ENCODE measurements around the gene LRRC9.
"Not testable (repeated sequence)": the region's sequence is repeated elsewhere in the genome, so short reads cannot be mapped to it uniquely, and the experiment has no call there.

Gene LRRC9

DNA sequence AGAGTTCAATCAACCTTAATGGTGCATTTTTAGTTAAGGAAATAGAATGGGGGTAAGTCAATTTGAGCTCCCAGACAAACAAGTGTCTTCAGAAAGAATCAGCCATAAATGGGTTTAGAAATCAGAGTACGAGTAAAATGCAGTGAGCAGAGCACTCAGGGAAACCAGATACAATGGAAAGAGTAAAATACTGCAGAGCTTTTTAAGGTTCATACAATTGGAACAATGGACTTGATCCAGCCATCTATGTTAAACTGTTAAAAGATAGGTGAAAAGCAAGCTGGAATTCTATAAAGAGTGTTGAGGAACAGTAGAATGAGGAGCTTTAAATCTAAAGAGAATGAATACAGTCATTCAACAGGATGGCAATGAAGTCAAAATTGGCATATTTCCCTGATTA lies 147.9 kb downstream of the LRRC9 start:
- no peak for DNase-seq

DNA sequence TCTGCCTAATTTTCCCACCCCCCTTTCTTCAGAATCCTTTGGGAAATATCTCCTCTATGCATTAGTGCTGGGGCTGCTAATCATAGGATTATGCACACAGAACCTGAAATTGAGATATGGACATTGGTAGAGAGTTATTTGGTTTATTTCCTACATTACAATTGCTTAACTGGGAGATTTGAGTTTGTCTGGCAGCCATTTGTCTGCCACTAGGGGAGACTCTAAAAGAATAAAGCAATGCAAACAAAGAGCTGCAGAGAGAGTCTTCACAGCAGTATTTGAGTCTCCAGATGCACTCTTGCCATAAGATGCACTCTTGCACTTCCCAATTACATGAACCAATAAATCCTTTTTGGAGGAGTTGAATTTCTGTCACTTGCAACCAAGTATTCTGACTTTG lies 159.8 kb downstream of the LRRC9 start:
- DNase-seq: no peak

DNA sequence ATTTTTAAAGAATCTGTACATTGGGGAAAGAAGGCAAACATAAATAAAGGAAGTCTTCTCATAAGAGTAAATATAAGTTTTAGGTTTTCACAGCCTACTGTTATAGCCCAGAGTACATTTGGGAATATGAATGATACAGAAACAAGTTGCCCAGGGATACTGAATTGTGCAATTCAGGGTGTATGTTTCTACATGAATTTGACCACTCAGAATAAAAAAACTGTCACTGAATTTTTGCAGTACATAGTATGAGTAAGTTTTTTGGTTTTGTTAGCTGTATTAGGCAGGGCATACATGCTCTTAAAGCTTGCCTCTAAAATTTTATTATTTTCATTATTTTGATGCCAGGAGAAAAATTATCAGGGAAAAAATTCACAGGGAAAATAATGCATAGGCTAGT lies 165.1 kb downstream of the LRRC9 start:
- no peak for DNase-seq

DNA sequence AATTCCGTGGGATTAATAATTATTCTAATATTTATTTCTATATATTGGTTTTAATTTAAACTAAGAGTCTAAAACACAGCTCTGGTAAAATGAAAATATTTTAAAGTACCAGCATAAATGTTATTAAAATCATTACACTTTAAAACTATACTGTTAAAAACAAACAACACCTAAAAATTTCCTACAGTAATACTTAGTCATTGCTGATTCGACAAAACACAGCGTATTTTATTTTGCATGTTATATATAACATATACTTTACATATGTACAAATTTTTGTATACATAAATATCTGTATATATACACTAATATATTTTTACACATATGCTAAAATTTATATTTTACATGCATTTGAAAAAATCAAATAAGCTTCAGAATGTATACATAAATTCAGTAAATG lies 165.7 kb downstream of the LRRC9 start:
- no peak for DNase-seq

DNA sequence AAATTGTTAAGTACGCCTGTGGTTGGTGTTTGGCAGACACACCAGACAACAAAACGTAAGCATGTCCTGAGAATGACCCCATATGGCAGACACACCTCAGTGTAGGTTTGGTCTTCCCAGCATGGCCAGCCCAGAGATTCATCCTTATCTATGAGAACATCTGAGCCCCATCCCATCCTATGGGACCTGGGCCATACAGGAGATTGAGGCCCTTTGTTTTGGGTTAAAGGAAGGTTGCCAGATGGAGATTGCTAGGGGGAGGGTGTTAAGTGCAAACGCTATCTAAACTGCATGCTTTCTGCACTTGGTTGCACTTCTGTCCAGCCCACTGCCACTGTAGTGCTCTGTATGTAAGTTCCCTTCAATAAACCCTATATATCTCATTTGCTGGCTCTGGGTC lies 167.7 kb downstream of the LRRC9 start:
- DNase-seq: no peak

DNA sequence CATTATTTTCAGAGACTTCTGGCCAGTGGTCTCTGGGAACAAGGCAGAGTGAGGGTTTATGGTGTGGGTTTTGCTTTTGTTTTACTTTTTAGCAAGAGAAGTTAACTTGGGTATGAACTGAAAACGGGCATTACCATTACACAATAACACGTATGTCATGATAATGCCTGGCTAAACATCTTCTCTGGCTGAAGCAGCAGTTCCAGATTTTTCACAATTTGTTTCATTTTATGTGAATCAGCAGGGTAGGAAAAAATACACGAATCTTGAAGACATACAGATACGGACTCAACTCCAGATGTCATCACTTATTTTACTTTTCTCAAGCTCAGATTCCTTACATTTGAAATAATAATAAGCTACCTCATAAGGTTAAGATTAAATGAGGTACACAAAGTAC lies 169.3 kb downstream of the LRRC9 start:
- DNase-seq: no peak

DNA sequence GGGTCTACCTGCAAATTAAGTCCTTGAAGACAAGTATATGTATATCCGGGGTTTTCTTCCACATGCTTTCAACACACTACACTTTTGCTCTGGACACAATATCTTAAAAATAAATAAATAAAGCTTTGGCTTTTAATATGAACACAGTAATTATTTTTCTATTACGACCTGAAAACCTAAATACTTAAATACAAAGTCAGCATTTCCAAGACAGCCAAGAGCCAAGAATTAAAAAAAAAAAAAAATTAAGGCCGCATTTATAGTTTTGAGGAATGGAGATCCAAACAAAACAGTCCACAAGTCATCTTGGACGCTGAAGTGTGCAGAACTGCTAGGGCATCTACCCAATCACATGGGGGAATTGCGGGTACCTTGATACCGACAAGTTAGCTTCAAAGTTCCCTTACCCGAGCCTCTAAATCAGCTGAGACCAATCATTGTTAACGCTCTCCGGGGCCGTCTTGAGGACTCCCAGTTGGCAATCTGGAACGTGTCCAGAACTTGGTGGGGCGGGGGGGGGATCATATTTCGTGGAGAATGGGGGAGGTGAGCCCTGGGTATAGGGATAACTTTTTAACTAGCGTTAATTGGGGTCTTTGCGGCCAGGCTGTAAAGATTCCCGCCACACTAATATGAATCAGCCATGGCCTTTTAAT lies 171.0 kb downstream of the LRRC9 start:
- DNase-seq: no peak

DNA sequence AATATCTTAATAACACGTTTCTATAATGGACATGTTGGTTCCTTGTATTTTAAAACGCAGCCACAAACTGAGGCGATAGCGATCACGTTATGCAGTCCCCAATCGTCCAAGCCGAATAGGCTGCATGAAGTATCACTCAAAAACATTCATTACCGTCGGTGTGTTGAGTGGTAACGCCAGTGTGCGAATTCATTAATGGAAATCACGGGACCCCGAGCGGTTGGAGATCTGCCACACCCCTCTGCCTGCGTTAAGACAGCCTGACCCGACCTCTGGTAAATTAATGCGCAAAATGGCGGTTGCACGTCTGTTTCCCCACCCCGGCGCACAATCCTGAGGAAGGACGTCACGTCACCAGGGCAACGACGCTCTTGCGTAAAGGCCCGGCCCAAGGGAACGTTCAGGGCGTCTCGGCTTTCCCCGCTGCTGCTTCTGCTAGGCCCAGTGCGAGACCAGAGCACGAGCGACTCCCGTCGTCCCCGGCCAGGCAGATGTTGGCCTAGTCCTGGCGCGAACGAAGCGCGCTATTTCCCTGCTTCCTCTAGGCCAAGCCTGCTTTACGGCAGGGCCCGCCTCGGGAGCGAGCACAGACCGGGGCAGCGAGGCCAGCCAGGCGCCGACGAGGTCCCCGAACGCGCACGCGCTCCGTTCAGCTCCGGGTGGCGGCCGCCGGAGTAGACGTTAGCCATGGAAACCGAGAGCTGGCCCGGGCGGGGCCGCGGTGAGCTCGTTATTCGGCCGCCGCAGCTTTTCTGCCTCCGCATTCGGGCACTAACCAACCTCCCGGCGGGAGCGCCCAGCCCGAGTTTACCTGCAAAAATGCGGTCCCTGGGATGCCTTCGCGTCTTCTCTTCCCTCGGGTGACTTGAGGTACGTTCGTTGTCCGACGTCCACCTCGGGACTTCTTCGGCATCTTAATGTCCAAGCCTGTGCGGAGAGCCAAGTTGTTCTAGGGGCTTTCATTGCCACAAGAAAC lies 171.9 kb downstream of the LRRC9 start, which contains the start of gene PCNX4:
PCNX4 (plus strand) TSS at position 374 of the 976 bp plus-strand sequence. CDS start 15,716 bp downstream, outside the sequence.
- DNase-seq: peak; percentile 91

DNA sequence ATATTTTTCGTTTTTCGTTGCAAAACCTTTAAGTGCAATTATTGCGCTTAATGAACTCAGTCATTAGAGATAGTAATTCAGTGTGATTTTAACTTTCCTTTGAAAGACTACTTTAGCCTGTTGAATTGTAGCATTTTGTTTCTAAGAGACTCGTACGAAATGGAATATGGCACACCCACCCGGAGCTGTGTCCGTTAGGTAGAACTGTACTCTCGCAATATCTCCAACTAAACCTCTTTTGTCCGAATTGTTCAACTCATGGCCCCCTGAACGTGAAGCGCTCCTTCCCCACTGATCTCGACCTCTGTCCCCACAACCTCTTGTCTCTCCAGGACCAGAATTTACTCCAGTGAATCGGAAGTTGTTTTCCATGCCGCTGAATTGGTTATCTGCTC lies 172.6 kb downstream of the LRRC9 start:
- no peak for DNase-seq

DNA sequence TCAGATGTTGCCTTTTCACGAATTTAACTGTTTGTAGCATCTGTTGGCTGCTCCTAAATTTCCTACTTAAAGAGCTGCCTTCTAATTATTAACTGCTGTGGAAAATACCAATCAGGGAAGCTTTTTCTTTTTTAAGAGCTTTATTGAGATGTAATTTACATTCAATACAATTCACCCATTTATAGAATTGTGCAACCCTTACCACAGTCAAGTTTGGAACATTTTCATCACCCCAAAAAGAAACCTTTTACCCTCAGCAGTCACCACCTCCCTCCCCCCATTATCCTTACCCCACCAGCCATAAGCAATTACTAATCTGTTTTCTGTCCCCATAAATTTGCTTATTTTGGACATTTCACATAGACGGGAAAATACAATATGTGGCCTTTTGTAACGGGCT lies 173.1 kb downstream of the LRRC9 start:
- no peak for DNase-seq

DNA sequence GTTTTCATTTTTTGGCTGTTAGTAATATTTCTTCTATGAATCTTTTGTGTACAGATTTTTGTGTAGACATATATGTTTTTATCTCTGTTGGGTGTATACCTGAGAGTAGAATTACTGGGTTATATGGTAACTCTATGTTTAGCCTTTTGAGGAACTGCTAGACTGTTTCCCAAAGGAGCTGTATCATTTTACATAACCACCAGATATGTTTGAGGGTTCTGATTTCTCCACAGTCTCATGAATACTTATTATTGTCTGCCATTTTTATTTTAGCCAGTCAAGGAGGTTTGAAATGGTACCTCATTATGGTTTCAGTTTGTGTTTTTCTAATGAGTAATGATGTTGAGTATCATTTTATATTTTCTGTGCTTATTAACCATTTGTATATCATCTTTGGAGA lies 173.7 kb downstream of the LRRC9 start:
- DNase-seq: no peak

DNA sequence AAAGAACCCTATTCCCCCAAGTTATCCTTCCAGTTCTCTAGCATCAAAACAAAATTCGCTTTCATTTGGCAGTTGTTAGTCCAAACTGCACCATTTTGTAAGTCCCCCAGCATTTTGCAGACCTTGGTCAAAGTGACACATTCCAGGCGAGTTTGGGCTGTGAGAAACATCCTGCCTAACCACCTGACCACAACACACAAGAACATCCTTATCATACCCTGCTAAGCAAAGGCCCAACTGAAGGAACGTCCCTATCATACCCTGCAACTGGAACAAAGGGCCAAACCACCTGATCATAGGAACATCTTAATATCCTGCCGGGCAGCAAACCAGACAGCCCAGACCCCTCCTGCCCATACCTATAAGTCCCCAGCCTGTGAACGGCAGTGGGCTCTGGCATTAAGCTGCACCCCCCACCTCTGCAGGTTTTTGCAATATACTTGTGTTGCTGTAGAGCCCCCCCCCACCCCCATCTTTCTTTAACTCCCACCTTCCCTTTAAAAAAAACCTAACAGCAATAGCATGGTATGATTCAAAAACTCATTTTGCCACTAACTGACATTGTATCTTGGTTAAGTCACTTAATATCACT lies 174.5 kb downstream of the LRRC9 start:
- no peak for DNase-seq

DNA sequence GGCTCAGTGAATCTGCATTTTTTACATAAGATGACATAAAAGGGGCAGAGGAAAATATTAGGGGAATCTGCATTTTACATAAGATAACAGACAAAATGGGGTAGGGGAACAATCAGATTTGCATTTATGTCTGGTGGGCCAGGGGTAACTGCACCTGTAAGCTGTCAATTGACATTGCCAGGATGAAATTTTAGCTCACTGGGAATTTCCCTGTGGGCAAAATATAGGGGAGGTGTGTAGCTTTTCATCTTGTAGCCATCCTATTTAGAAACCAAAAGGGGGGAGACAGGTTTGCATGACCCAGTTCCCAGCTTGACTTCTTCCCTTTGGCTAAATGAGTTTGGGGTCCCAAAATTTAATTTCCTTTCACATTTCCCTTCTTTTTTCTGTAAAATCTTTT lies 175.3 kb downstream of the LRRC9 start:
- DNase-seq: no peak

DNA sequence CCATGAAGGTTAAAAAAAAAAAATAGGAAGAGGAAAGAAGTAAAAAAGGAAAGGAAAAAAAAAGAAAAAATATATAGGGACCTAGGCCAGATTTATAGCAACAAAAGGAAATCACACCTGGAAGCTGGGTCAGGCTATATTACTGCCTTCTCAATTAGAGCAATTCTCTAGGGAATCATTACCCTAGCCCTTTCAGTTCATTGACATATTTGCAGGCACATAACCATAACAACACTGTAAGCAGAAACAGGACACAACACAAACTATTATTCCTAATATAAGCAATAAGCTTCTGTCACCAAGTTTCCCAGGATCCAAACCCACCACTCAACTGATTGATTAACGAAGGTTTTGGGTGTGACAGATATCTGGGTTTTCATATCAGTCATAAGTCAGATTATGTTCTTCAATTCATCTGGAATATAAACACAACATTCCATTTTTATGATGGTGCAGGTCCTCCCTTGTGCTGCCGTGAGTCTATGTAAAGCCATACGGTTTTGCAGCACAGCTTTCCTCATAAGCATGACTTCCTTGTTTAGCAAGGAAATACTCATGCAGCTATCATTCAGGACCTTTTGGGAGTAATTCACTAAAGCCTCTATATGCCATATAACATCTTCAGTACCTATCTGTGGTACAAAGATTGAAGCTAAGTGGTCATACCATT lies 176.0 kb downstream of the LRRC9 start:
- no peak for DNase-seq

DNA sequence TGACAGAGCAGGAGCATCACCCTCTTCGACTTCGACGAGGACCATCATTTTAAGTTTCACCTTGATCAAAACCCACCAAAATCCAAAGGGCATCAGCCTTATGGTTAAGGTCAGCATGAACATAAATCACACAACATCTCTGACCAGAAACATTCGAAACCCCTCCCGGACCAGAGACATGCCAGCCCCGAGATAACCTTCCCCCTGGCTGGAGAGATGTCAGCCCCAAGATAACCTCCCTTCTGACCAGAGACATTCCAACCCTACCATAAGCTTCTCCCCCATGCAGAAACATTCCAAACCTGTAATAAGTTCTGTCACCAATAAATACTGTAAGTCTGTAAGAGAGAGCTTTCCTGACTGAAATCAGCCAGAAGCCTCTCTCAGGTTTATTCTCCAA lies 178.0 kb downstream of the LRRC9 start:
- DNase-seq: no peak

DNA sequence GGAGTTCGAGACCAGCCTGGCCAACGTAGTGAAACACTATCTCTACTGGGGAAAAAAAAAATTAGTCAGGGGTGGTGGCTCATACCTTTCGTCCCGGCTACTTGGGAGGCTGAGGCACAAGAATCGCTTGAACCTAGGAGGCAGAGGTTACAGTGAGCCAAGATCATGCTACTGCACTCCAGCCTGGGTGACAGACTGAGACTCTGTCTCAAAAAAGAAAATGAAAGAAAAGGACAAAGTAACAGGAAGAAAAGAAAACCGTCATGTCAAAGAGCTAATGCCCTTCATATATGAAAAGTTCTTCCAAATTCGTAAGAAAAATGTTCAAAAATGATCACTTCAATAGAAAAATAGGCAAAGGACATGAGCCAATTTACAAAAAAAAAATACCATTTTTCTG lies 179.9 kb downstream of the LRRC9 start:
- not testable (repeated sequence) for DNase-seq

DNA sequence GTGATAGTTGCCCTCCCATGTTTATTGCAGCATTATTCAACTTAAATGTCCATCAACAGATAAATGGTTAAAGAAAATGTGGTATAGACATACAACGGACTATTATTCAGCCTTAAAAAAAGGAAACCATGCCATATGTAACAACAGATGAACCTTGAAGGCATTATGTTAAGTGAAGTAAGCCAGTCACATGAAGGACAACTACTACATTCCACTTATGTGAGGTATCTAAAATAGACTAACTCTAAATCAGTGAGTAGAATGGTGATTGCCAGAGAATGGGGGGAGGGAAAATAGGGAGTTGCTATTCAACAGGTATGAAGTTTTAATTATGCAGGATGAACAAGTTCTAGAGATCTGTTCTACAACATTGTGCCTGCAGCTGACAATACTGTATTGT lies 181.8 kb downstream of the LRRC9 start:
- DNase-seq: no peak

DNA sequence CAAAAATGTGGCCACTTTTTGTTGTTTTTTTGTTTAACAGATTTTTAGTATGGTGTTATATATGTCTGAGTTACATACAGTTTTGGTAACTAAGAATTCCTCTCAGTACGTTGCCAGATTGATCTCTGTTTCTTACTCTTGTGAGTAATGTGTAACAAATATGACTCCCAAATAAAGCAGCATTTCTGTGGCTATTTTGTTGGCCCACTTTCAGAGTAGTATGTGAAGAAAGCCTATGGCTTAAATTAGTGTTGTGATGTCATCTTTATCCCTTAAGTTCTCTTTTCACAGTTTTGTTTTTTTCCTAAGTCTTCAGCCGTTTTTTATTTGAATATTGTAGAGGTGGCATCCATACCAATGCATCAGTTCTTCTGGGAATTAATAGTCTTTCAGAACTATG lies 182.4 kb downstream of the LRRC9 start:
- DNase-seq: no peak

DNA sequence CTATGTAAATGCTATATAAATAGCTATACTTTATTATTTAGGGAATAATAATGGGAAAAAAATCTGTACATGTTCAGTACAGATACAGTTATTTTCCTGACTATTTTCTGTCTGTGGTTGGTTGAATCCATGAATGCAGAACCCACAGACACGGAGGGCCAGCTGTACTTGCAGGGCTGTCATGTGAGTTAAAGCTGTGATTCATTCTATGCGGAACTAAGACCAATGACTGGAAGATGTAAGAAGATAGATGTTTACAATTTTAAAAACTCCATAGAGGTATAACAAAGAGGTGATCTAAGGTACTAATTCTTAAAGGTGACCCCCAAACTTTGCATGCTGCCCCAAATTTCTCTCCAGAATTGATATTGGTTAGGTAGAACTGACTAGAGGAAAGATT lies 186.4 kb downstream of the LRRC9 start:
- no peak for DNase-seq

DNA sequence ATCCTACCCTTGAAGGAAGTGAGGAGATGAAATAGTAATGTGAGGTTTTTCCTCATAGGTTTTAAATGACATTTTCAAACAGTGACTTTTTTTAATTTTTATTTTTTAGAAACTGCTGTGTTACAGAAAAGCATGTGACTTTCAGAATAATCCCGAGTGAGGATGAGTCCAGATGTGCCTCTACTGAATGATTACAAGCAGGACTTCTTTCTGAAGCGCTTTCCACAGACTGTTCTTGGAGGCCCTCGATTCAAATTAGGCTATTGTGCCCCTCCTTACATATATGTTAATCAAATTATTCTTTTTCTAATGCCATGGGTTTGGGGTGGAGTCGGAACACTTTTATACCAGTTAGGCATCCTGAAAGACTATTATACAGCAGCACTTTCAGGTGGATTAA lies 187.5 kb downstream of the LRRC9 start:
- DNase-seq: no peak

DNA sequence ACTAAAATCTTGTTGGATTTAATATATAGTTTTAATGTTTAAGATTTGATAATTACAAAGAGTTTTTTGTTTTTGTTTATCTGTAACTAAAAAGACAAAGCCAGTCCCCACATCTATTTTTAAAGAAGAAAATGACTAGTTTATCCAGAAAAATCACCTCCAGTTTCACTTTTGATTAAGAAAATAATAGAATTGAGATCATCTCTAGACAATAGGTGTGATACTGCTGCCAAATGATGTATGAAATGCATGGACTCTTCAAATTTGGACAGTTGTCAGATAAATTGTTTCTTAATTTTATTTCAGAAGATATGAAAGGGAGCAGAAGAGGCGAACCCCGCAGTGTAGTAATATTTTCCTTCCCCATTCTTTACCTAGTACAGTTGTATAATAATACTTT lies 191.8 kb downstream of the LRRC9 start:
- no peak for DNase-seq

All from activated CD4-positive, alpha-beta T cell treated with anti-CD3 and anti-CD28 coated beads for 1 hour (primary cell).